ENCODE data around the gene HHAT. TPM values are rescaled to one million over a fixed set of nuclear protein-coding genes. Genes with fewer than 3 reads are reported as not detected.

Gene HHAT
- total and polyA plus RNA-seq, 4 donors: 1.2 to 11.3 (median 3.8) TPM

GRCh38 chr1:210438928-210439841 lies 110.5 kb downstream of the HHAT start:
- ATAC-seq (ENCODE audit: insufficient read depth, low FRiP score) (no peak), DNase-seq (peak; percentile 25 to 40 (median 37))
- Histone ChIP-seq H3K9me3 (ENCODE audit: control insufficient read depth in 4 of 4, insufficient read depth in 3 of 4, low read length in 3 of 4) (no peaks in the 10 kb centered on the region), H3K27me3 (ENCODE audit: control insufficient read depth in 3 of 3, insufficient read depth in 3 of 3, low read length in 2 of 3) (no peaks in the 10 kb centered on the region), H3K4me3 (no peak overlapping the region), H3K36me3 (ENCODE audit: control insufficient read depth in 4 of 4, insufficient read depth in 4 of 4, low read length in 4 of 4) (no peaks in the 10 kb centered on the region), H3K9ac (ENCODE audit: insufficient read depth in 1 of 2, low read length in 2 of 2) (no peak overlapping the region), H3K27ac (ENCODE audit: low read depth in 1 of 2, low read length in 1 of 2) (no peak overlapping the region), H3K4me1 (ENCODE audit: control insufficient read depth in 5 of 5, insufficient read depth in 5 of 5, low read length in 5 of 5) (peaks cover 0 to 8% (median 0%) of the 10 kb centered on the region in 5 donors)
- 72 to 80% methylated on average over 7 of the region's 7 CpGs for WGBS, 2 donors
- no peak for TF ChIP-seq CTCF (IDR thresholded peaks at IDR 0.05; ENCODE audit: control extremely low read depth, extremely low read depth)

- no peak for TF ChIP-seq CTCF (IDR thresholded peaks at IDR 0.05; ENCODE audit: control extremely low read depth, extremely low read depth)
- no peaks in the 10 kb centered on the region for H3K27me3 ChIP-seq (ENCODE audit: control insufficient read depth in 3 of 3, insufficient read depth in 3 of 3, low read length in 2 of 3)
- 88 to 93% methylated on average over 3 of the region's 3 CpGs for WGBS, 2 donors
Observed at GRCh38 chr1:210440081-210440480, 111.4 kb downstream of the HHAT start.

GRCh38 chr1:210441028-210441427 lies 112.3 kb downstream of the HHAT start:
- Histone ChIP-seq H3K9ac (ENCODE audit: insufficient read depth in 1 of 2, low read length in 2 of 2) (no peak overlapping the region), H3K4me1 (ENCODE audit: control insufficient read depth in 5 of 5, insufficient read depth in 5 of 5, low read length in 5 of 5) (peaks cover 0 to 8% (median 0%) of the 10 kb centered on the region in 5 donors), H3K27me3 (ENCODE audit: control insufficient read depth in 3 of 3, insufficient read depth in 3 of 3, low read length in 2 of 3) (no peaks in the 10 kb centered on the region), H3K9me3 (ENCODE audit: control insufficient read depth in 4 of 4, insufficient read depth in 3 of 4, low read length in 3 of 4) (no peaks in the 10 kb centered on the region), H3K4me3 (no peak overlapping the region), H3K27ac (ENCODE audit: low read depth in 1 of 2, low read length in 1 of 2) (no peak overlapping the region), H3K36me3 (ENCODE audit: control insufficient read depth in 4 of 4, insufficient read depth in 4 of 4, low read length in 4 of 4) (no peaks in the 10 kb centered on the region)
- no peak for ATAC-seq (ENCODE audit: insufficient read depth, low FRiP score)
- peak in 1 of 3 donors; percentile 1 for DNase-seq
- WGBS, 2 donors: 96% methylated on average over 1 of the region's 1 CpG
- no peak for TF ChIP-seq CTCF (IDR thresholded peaks at IDR 0.05; ENCODE audit: control extremely low read depth, extremely low read depth)

More at GRCh38 chr1:210440081-210440480, 111.4 kb downstream of the HHAT start:
- no peak for ATAC-seq (ENCODE audit: insufficient read depth, low FRiP score)
- no peaks in the 10 kb centered on the region for H3K9me3 ChIP-seq (ENCODE audit: control insufficient read depth in 4 of 4, insufficient read depth in 3 of 4, low read length in 3 of 4)
- no peak overlapping the region for H3K27ac ChIP-seq (ENCODE audit: low read depth in 1 of 2, low read length in 1 of 2)
- no peak overlapping the region for H3K9ac ChIP-seq (ENCODE audit: insufficient read depth in 1 of 2, low read length in 2 of 2)
- no peak for DNase-seq
- H3K36me3 ChIP-seq (ENCODE audit: control insufficient read depth in 4 of 4, insufficient read depth in 4 of 4, low read length in 4 of 4): no peaks in the 10 kb centered on the region
- H3K4me1 ChIP-seq (ENCODE audit: control insufficient read depth in 5 of 5, insufficient read depth in 5 of 5, low read length in 5 of 5): peaks cover 0 to 8% (median 0%) of the 10 kb centered on the region in 5 donors
- no peak overlapping the region for H3K4me3 ChIP-seq
